GM19035 (cell line): ENCODE data around the gene ATP1B2.
"Not testable (repeated sequence)": the region's sequence is repeated elsewhere in the genome, so short reads cannot be mapped to it uniquely, and the experiment has no call there.

Experiments used
- ATAC-seq: cut with Tn5 transposase; IDR thresholded peaks from one replicate; pipeline ENCODE4 v1.9.1; 2021; ENCODE audit not compliant: unreplicated experiment

Gene ATP1B2

GRCh38 chr17:7650509-7651096 lies at the start of gene ATP1B2:
Gene ATP1B2, plus strand, starts transcription at chr17:7650926. Its CDS starts 593 bp downstream, at chr17:7651519.
- ATAC-seq = no peak

- no peak for ATAC-seq
Measured at GRCh38 chr17:7606280-7606679, 44.4 kb upstream of the ATP1B2 start.

- no peak for ATAC-seq
Measured at GRCh38 chr17:7610641-7611040, 40.1 kb upstream of the ATP1B2 start.

- no peak for ATAC-seq
Measured at GRCh38 chr17:7611635-7612293, 39.0 kb upstream of the ATP1B2 start.

GRCh38 chr17:7612294-7612640 lies 38.5 kb upstream of the ATP1B2 start:
- ATAC-seq = no peak

- ATAC-seq = no peak
Measured at GRCh38 chr17:7613769-7614424, 36.8 kb upstream of the ATP1B2 start.

GRCh38 chr17:7614425-7615264 lies 36.1 kb upstream of the ATP1B2 start, which contains the start of gene FXR2:
Gene FXR2, minus strand, starts transcription at chr17:7614897. Its CDS starts 365 bp downstream, at chr17:7614532.
- ATAC-seq = peak; percentile 85

GRCh38 chr17:7615265-7615747 lies 35.4 kb upstream of the ATP1B2 start:
- ATAC-seq = no peak

- no peak for ATAC-seq
Measured at GRCh38 chr17:7618608-7619007, 32.1 kb upstream of the ATP1B2 start.

- no peak for ATAC-seq
Measured at GRCh38 chr17:7620835-7621234, 29.9 kb upstream of the ATP1B2 start.

- ATAC-seq = no peak
Measured at GRCh38 chr17:7623661-7624060, 27.1 kb upstream of the ATP1B2 start.

GRCh38 chr17:7625749-7626148 lies 25.0 kb upstream of the ATP1B2 start:
- not testable (repeated sequence) for ATAC-seq

GRCh38 chr17:7626307-7626706 lies 24.4 kb upstream of the ATP1B2 start:
- ATAC-seq = no peak

- ATAC-seq = peak; percentile 5
Measured at GRCh38 chr17:7626956-7627249, 23.8 kb upstream of the ATP1B2 start.

GRCh38 chr17:7627250-7628121 lies 23.2 kb upstream of the ATP1B2 start, which contains the start of gene SAT2:
Gene SAT2, minus strand, starts transcription at chr17:7627821. Its CDS starts 186 bp downstream, at chr17:7627635.
- peak; percentile 86 for ATAC-seq

GRCh38 chr17:7629939-7630571 lies 20.7 kb upstream of the ATP1B2 start, which contains the start of gene SHBG:
Gene SHBG, plus strand, starts transcription at chr17:7630135. Its CDS starts 38 bp downstream, at chr17:7630173.
- no peak for ATAC-seq

- no peak for ATAC-seq
Measured at GRCh38 chr17:7631398-7632380, 19.0 kb upstream of the ATP1B2 start.

- ATAC-seq = no peak
Measured at GRCh38 chr17:7632492-7632894, 18.2 kb upstream of the ATP1B2 start.

GRCh38 chr17:7633093-7633492 lies 17.6 kb upstream of the ATP1B2 start:
- ATAC-seq = no peak
